Endodermal cell (in vitro differentiated cells): Measurements from ENCODE around the gene ANGPTL7. TPM values are rescaled to one million over a fixed set of nuclear protein-coding genes. Genes with fewer than 3 reads are reported as not detected.

ENCODE experiments used
- DNase-seq: peaks from one replicate; pipeline ENCODE4 v3.0.0-alpha.2; 2017
- H3K27ac ChIP-seq: 2 replicates; pipeline ENCODE4 v1.5.1; 2013; ENCODE audit warnings: mild to moderate bottlenecking, low read depth, low read length, moderate library complexity
- H3K27me3 ChIP-seq: 2 replicates; pipeline ENCODE4 v1.6.1; 2013; ENCODE audit warnings: mild to moderate bottlenecking, low read length, moderate library complexity; ENCODE audit not compliant: insufficient read depth, control insufficient read depth, poor library complexity, severe bottlenecking
- H3K36me3 ChIP-seq: 2 replicates; pipeline ENCODE4 v1.7.0; 2013; ENCODE audit warnings: mild to moderate bottlenecking, low read length, moderate library complexity; ENCODE audit not compliant: control insufficient read depth, insufficient read depth
- H3K4me1 ChIP-seq: one replicate; pipeline ENCODE4 v1.7.0; 2013; ENCODE audit warnings: low read length; ENCODE audit not compliant: control insufficient read depth, insufficient read depth
- H3K4me3 ChIP-seq: 2 replicates; pipeline ENCODE4 v1.5.1; 2013; ENCODE audit warnings: mild to moderate bottlenecking, low read length, moderate library complexity
- H3K9ac ChIP-seq: 2 replicates; pipeline ENCODE4 v1.6.1; 2013; ENCODE audit warnings: mild to moderate bottlenecking, low read length, moderate library complexity; ENCODE audit not compliant: poor library complexity, severe bottlenecking; ENCODE audit errors: extremely low read depth
- H3K9me3 ChIP-seq: 2 replicates; pipeline ENCODE4 v1.6.1; 2013; ENCODE audit warnings: mild to moderate bottlenecking, low read length, moderate library complexity; ENCODE audit not compliant: control insufficient read depth
- H3K27ac Mint-ChIP-seq: 2 replicates; pipeline ENCODE4 v1.8.0; 2020; ENCODE audit warnings: mixed read lengths
- H3K27me3 Mint-ChIP-seq: 2 replicates; pipeline ENCODE4 v1.8.0; 2021; ENCODE audit warnings: mild to moderate bottlenecking, mixed read lengths; ENCODE audit not compliant: insufficient read depth
- H3K36me3 Mint-ChIP-seq: 2 replicates; pipeline ENCODE4 v1.8.0; 2020; ENCODE audit warnings: low read depth, mixed read lengths
- H3K4me1 Mint-ChIP-seq: 2 replicates; pipeline ENCODE4 v1.8.0; 2020; ENCODE audit warnings: mixed read lengths
- H3K4me3 Mint-ChIP-seq: 2 replicates; pipeline ENCODE4 v1.8.0; 2020; ENCODE audit warnings: mild to moderate bottlenecking, moderate library complexity, mixed read lengths
- H3K9me3 Mint-ChIP-seq: 2 replicates; pipeline ENCODE4 v1.8.0; 2020; ENCODE audit warnings: mild to moderate bottlenecking, mixed read lengths
- WGBS, 2 experiments: methylation state at CpG; one replicate each; pipeline versions ENCODE4 v1.1.5 to v1.1.7; 2013; ENCODE audit warnings: missing lambda C conversion rate in 2 of 2, mixed read lengths in 1 of 2; ENCODE audit not compliant: insufficient coverage in 1 of 2, insufficient read length in 1 of 2; 5-methylcytosine and 5-hydroxymethylcytosine counted together
- total RNA-seq, 2 donors: library from RNA; stranded (reverse); fragmentation: NEBNext Ultra II Directional in 1 of 2; extraction: Animal tissue kit (Norgen Biotek cat#: 25700) in 1 of 2; gene quantifications; 2 replicates in 1 of 2; 3 replicates in 1 of 2; pipeline ENCODE4 v1.2.1, GENCODE V29; 2021
- TF ChIP-seq, protein P1 (sequence below): fragments of 200-600 bp; sonication (generic); conservative IDR thresholded peaks from 2 replicates; pipeline ENCODE4 v1.5.0; 2021; ENCODE audit warnings: antibody characterized with exemption, mild to moderate bottlenecking

ANGPTL7 gene
- total RNA-seq, 2 donors from 2014 or later: not detected

- Mint-ChIP-seq H3K4me3 (no peak overlapping the region), H3K36me3 (peaks cover 18% of the 10 kb centered on the region), H3K27me3 (no peaks in the 10 kb centered on the region), H3K9me3 (no peaks in the 10 kb centered on the region), H3K4me1 (peaks cover 26% of the 10 kb centered on the region), H3K27ac (no peak overlapping the region)
- TF ChIP-seq, protein P1, sequence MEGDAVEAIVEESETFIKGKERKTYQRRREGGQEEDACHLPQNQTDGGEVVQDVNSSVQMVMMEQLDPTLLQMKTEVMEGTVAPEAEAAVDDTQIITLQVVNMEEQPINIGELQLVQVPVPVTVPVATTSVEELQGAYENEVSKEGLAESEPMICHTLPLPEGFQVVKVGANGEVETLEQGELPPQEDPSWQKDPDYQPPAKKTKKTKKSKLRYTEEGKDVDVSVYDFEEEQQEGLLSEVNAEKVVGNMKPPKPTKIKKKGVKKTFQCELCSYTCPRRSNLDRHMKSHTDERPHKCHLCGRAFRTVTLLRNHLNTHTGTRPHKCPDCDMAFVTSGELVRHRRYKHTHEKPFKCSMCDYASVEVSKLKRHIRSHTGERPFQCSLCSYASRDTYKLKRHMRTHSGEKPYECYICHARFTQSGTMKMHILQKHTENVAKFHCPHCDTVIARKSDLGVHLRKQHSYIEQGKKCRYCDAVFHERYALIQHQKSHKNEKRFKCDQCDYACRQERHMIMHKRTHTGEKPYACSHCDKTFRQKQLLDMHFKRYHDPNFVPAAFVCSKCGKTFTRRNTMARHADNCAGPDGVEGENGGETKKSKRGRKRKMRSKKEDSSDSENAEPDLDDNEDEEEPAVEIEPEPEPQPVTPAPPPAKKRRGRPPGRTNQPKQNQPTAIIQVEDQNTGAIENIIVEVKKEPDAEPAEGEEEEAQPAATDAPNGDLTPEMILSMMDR: no peak
- no peak for DNase-seq
- Histone ChIP-seq H3K4me1 (peaks cover 22% of the 10 kb centered on the region), H3K9ac (no peak overlapping the region), H3K36me3 (peaks cover 16% of the 10 kb centered on the region), H3K4me3 (no peak overlapping the region), H3K9me3 (no peaks in the 10 kb centered on the region), H3K27ac (no peak overlapping the region), H3K27me3 (no peaks in the 10 kb centered on the region)
- 89 to 90% methylated on average over 6 to 7 of the region's 7 CpGs for WGBS, 2 experiments
Measured at GRCh38 chr1:11174261-11174942, 14.8 kb upstream of the ANGPTL7 start.

DNA sequence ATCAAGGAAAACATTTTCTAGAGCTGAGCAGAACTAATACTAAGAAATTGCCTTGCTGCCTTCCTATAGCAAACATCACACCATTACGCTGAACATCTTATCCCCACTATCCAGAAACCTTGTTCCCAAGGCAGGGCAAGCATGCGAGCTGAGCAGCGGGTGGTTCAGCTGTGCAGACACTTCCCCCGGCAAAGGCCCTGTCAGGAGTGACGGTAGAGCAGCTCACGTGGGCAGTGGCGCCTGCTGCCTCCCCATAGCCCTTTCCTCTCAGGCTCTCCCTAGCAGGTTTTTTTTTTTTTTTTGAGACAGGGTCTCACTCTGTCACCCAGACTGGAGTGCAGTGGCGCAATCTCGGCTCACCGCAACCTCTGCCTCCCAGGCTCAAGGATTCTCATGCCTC, 13.7 kb upstream of the ANGPTL7 start:
- H3K9ac ChIP-seq: no peak overlapping the region
- no peaks in the 10 kb centered on the region for H3K27me3 Mint-ChIP-seq
- 90 to 95% methylated on average over 6 to 10 of the region's 10 CpGs for WGBS, 2 experiments

DNA sequence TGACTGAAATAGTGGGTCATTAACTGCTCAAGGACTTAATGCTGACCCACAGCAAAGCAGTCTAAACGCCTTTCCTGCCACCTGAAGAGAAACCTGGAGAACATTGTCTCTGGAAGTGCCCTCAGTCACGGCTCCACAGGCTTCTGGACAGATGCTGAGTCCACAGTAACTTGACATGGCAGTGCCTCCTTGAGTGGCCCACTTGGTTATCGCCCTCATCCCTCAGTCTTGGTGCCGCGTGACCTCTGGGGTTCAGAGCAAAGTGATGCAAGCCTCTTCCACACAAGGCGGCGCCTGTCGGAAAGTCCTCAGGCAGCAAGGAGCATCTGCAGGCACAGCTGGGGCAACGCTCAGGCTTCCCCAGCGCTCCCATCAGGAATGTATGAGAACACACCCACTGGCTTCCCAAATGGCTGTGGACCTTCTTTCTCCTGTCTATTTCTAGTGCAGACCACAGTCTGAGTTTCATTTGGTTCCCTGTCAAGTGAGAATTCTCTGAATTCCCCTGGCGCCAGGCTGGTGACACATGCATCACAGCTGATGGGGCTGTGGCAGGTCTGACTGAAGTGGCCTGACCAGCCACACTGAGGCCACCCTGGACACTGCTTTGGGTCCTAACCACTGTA, 13.0 kb upstream of the ANGPTL7 start:
- Mint-ChIP-seq H3K9me3 (no peaks in the 10 kb centered on the region), H3K27me3 (no peaks in the 10 kb centered on the region), H3K4me1 (peaks cover 31% of the 10 kb centered on the region), H3K36me3 (peaks cover 29% of the 10 kb centered on the region), H3K4me3 (no peak overlapping the region), H3K27ac (no peak overlapping the region)
- H3K4me1 ChIP-seq: peaks cover 24% of the 10 kb centered on the region
- no peak overlapping the region for H3K9ac ChIP-seq
- H3K27me3 ChIP-seq: no peaks in the 10 kb centered on the region
- H3K9me3 ChIP-seq: no peaks in the 10 kb centered on the region
- WGBS, 2 experiments: 92 to 94% methylated on average over 10 to 11 of the region's 11 CpGs
- no peak for DNase-seq
- TF ChIP-seq, protein P1: no peak
- peaks cover 24% of the 10 kb centered on the region for H3K36me3 ChIP-seq
- H3K4me3 ChIP-seq: no peak overlapping the region
- no peak overlapping the region for H3K27ac ChIP-seq

More for the DNA sequence above, 13.7 kb upstream of the ANGPTL7 start:
- TF ChIP-seq, protein P1: no peak
- Histone ChIP-seq H3K4me1 (peaks cover 24% of the 10 kb centered on the region), H3K9me3 (no peaks in the 10 kb centered on the region), H3K27me3 (no peaks in the 10 kb centered on the region), H3K36me3 (peaks cover 20% of the 10 kb centered on the region), H3K4me3 (no peak overlapping the region), H3K27ac (no peak overlapping the region)
- no peak for DNase-seq
- no peaks in the 10 kb centered on the region for H3K9me3 Mint-ChIP-seq
- H3K4me3 Mint-ChIP-seq: no peak overlapping the region
- H3K4me1 Mint-ChIP-seq: peaks cover 31% of the 10 kb centered on the region
- no peak overlapping the region for H3K27ac Mint-ChIP-seq
- H3K36me3 Mint-ChIP-seq: peaks cover 23% of the 10 kb centered on the region
